HG02938 (cell line): Measurements from ENCODE around the gene AMER3.

Experiments used
- ATAC-seq: cut with Tn5 transposase; IDR thresholded peaks from one replicate; pipeline ENCODE4 v1.9.1; 2021; ENCODE audit warnings: mild to moderate bottlenecking, moderate library complexity; ENCODE audit not compliant: unreplicated experiment

The AMER3 gene

DNA sequence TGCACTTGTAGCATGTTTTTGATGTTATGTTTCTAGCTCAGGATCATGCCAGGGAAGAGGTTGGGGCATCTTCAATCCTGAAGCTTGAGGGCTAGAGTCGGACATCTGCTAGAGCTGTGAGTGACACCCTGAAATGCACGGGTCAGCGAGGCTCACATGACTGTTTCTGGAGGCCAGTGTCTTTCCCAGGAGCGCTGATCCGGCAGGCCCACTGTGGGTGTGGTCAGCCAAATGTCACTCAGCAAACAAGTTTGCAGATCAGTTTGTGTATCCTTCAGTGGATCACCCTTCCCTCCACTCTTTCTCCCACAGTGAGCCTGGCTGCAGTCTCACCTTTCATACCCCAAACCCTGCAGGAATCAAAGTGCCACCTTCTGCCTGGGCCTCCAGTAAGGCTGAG is 58.4 kb downstream of the AMER3 start:
- ATAC-seq = no peak

DNA sequence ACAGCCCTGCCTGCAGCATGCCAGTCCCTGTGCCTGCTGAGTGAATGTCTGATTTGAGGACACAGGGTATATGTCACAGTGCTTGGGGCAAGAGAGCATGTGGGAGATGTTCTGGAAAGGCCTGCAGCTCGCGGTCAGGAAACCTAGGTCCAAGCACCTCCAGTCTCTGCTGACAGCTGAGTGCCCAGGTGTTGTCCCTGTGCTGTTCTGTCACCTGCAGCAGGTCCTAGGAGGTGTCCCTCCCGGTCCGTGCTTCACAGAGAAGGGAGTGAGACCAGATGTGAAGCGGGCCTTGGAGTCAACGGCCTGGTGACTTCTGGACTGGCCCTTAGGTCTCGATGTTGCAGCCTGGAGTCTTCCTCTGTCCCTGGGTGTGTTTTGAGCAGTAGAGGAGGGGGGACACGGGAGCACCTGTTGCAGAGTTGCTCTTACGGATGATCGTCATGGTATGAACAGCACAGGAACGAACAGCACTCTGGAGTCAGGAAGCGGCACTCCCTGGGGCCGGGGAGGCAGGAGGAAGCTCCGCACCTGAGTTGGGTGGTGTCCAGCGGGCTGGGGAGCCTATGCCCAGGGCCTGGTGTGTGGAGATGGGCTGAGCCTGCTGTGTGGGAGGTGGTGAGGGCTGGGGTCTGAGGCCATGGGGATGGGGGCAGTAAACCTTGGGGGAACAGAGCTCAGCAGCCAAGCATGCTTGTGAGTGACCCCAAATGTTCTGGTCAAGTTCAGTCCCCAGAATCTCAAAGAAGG is 59.8 kb downstream of the AMER3 start:
- no peak for ATAC-seq
